CD4-positive, alpha-beta T cell treated with Interferon gamma for 1 hour (primary cell): ENCODE results near the gene NPAS3.

ENCODE experiments used
- DNase-seq: peaks from one replicate; pipeline ENCODE4 v3.0.0-alpha.2; 2020

Gene NPAS3

GRCh38 chr14:33814010-33814409, 875.3 kb downstream of the NPAS3 start:
- DNase-seq = no peak

GRCh38 chr14:33833706-33834465, 895.2 kb downstream of the NPAS3 start:
- DNase-seq = no peak

GRCh38 chr14:33834466-33835260, 896.0 kb downstream of the NPAS3 start:
- DNase-seq = no peak

- DNase-seq = no peak
Measured at GRCh38 chr14:33835261-33835655, 896.6 kb downstream of the NPAS3 start.

- DNase-seq = no peak
Measured at GRCh38 chr14:33835677-33836076, 897.0 kb downstream of the NPAS3 start.

GRCh38 chr14:33836203-33836899, 897.7 kb downstream of the NPAS3 start:
- no peak for DNase-seq

GRCh38 chr14:33836900-33837577, 898.4 kb downstream of the NPAS3 start:
- no peak for DNase-seq

- no peak for DNase-seq
Measured at GRCh38 chr14:33837943-33838683, 899.4 kb downstream of the NPAS3 start.

- peak; percentile 7 for DNase-seq
Measured at GRCh38 chr14:33839193-33840076, 900.8 kb downstream of the NPAS3 start.

GRCh38 chr14:33840797-33841196, 902.1 kb downstream of the NPAS3 start:
- DNase-seq = no peak

GRCh38 chr14:33842299-33842698, 903.6 kb downstream of the NPAS3 start:
- DNase-seq = no peak

GRCh38 chr14:33844118-33844517, 905.4 kb downstream of the NPAS3 start:
- no peak for DNase-seq

- no peak for DNase-seq
Measured at GRCh38 chr14:33846100-33846824, 907.6 kb downstream of the NPAS3 start.

- no peak for DNase-seq
Measured at GRCh38 chr14:33847066-33847465, 908.4 kb downstream of the NPAS3 start.

GRCh38 chr14:33848009-33848408, 909.3 kb downstream of the NPAS3 start:
- DNase-seq = no peak

- no peak for DNase-seq
Measured at GRCh38 chr14:33848706-33849454, 910.2 kb downstream of the NPAS3 start.

GRCh38 chr14:33849455-33849801, 910.7 kb downstream of the NPAS3 start:
- no peak for DNase-seq

GRCh38 chr14:33850826-33851225, 912.1 kb downstream of the NPAS3 start:
- no peak for DNase-seq

- DNase-seq = no peak
Measured at GRCh38 chr14:33851366-33851765, 912.7 kb downstream of the NPAS3 start.

- no peak for DNase-seq
Measured at GRCh38 chr14:33851931-33852330, 913.3 kb downstream of the NPAS3 start.
